HCT116 (cell line): ENCODE results near the gene KCNN3. TPM values are rescaled to one million over a fixed set of nuclear protein-coding genes. Genes with fewer than 3 reads are reported as not detected.

Source experiments
- ATAC-seq: fragments of 200-7000 bp; cut with Tn5 transposase; 2 replicates; pipeline ENCODE4 v1.9.1; 2020; ENCODE audit warnings: mild to moderate bottlenecking, moderate library complexity
- BruUV-seq: library from RNA; stranded (reverse); fragments of 400-500 nt; replicated peaks from 2 replicates; lab custom pipeline; 2021; lab: Mats Ljungman, UMichigan
- CTCF ChIA-PET: fragments of 300-600 bp; sonication (Branson Sonifier 250); formaldehyde crosslinking; loops from one replicate; lab custom pipeline; 2021; ENCODE audit warnings: antibody characterized with exemption; lab: Charles Lee
- POLR2A ChIA-PET: fragments of 300-600, 350-600 bp; sonication (Branson Sonifier 250); formaldehyde crosslinking; loops from one replicate; lab custom pipeline; 2021; ENCODE audit warnings: antibody characterized with exemption; lab: Charles Lee
- RAD21 ChIA-PET, 2 experiments: fragments of 300-600 bp; sonication (Branson Sonifier 250); formaldehyde crosslinking; loops; one replicate each; lab custom pipeline; 2023; ENCODE audit warnings: low total read pairs in 2 of 2; ENCODE audit not compliant: uncharacterized antibody in 2 of 2, unreplicated experiment in 2 of 2, low non-redundant PET in 1 of 2; lab: Charles Lee
- DNase-seq: peaks from one replicate; pipeline ENCODE4 v3.0.0-alpha.2; 2010; ENCODE audit warnings: low read depth, low spot score
- H2AFZ ChIP-seq: fragments of 200-600 bp; shearing (Covaris generic), sonication (generic); 2 replicates; pipeline ENCODE4 v1.6.1; 2017; ENCODE audit warnings: low read depth, mixed run types, mixed read lengths, antibody characterized with exemption, low read length; ENCODE audit not compliant: poor library complexity, severe bottlenecking
- H3K27ac ChIP-seq: 2 replicates; pipeline ENCODE4 v1.5.1; 2012; ENCODE audit warnings: low read depth, low read length
- H3K27me3 ChIP-seq: fragments of 200-600 bp; sonication (generic); 2 replicates; pipeline ENCODE4 v1.6.1; 2016; ENCODE audit warnings: mixed run types, low read length, mixed read lengths; ENCODE audit not compliant: insufficient read depth
- H3K36me3 ChIP-seq, 2 experiments: fragments of 200-500 bp in 1 of 2; fragments of 200-600 bp in 1 of 2; sonication (Bioruptor generic) in 1 of 2; sonication (generic) in 1 of 2; 2 replicates each; pipeline versions ENCODE4 v1.5.1 to v1.6.1; 2014 to 2016; ENCODE audit warnings: low read length in 2 of 2, inconsistent platforms in 1 of 2, mixed read lengths in 1 of 2, mixed run types in 1 of 2; ENCODE audit not compliant: insufficient read depth in 2 of 2, control insufficient read depth in 1 of 2
- H3K4me1 ChIP-seq, 2 experiments: fragments of 200-600 bp in 1 of 2; sonication (generic) in 1 of 2; 2 replicates each; pipeline versions ENCODE4 v1.5.1 to v1.6.1; 2012 to 2017; ENCODE audit warnings: low read length in 2 of 2, inconsistent platforms in 1 of 2, mild to moderate bottlenecking in 1 of 2, mixed read lengths in 1 of 2, mixed run types in 1 of 2, moderate library complexity in 1 of 2; ENCODE audit not compliant: insufficient read depth in 2 of 2, control insufficient read depth in 1 of 2
- H3K4me2 ChIP-seq: fragments of 200-600 bp; sonication (generic); 2 replicates; pipeline ENCODE4 v1.6.1; 2017; ENCODE audit warnings: mixed run types, low read length, mixed read lengths
- H3K4me3 ChIP-seq, 2 experiments: fragments of 200-600 bp in 1 of 2; sonication (generic) in 1 of 2; replicated peaks in 1 of 2; 2 replicates each; pipeline ENCODE4 v1.5.1; 2011 to 2016; ENCODE audit warnings: low read length in 2 of 2, control low read depth in 1 of 2, low read depth in 1 of 2, mild to moderate bottlenecking in 1 of 2, mixed read lengths in 1 of 2, mixed run types in 1 of 2
- H3K79me2 ChIP-seq: fragments of 200-600 bp; sonication (generic); 2 replicates; pipeline ENCODE4 v1.6.1; 2017; ENCODE audit warnings: mild to moderate bottlenecking, mixed run types, low read length, moderate library complexity, mixed read lengths; ENCODE audit not compliant: insufficient read depth
- H3K9ac ChIP-seq: fragments of 200-600 bp; sonication (generic); 2 replicates; pipeline ENCODE4 v1.6.1; 2016; ENCODE audit warnings: low read length, mixed read lengths
- H3K9me2 ChIP-seq: fragments of 200-600 bp; sonication (generic), shearing (Covaris generic); 2 replicates; pipeline ENCODE4 v1.6.1; 2017; ENCODE audit warnings: mixed run types, mild to moderate bottlenecking, moderate library complexity; ENCODE audit not compliant: insufficient read depth
- H3K9me3 ChIP-seq, 2 experiments: fragments of 200-500 bp in 1 of 2; fragments of 200-600 bp in 1 of 2; sonication (Bioruptor generic) in 1 of 2; sonication (generic) in 1 of 2; 2 replicates each; pipeline ENCODE4 v1.6.1; 2014 to 2017; ENCODE audit warnings: low read length in 2 of 2, mixed read lengths in 2 of 2, inconsistent platforms in 1 of 2, low read depth in 1 of 2, mild to moderate bottlenecking in 1 of 2, mixed run types in 1 of 2, moderate library complexity in 1 of 2; ENCODE audit not compliant: control insufficient read depth in 1 of 2, insufficient read depth in 1 of 2
- H4K20me1 ChIP-seq: fragments of 200-600 bp; sonication (generic), shearing (Covaris generic); 2 replicates; pipeline ENCODE4 v1.6.1; 2017; ENCODE audit warnings: mixed run types, mild to moderate bottlenecking, moderate library complexity; ENCODE audit not compliant: insufficient read depth
- CBX3 ChIP-seq: IDR thresholded peaks from 2 replicates; pipeline ENCODE4 v1.6.1; 2012; ENCODE audit warnings: low read depth
- CEBPB ChIP-seq: IDR thresholded peaks from 2 replicates; pipeline ENCODE4 v1.6.1; 2012; ENCODE audit warnings: low read depth
- EGR1 ChIP-seq: IDR thresholded peaks from 2 replicates; pipeline ENCODE4 v1.6.1; 2012; ENCODE audit warnings: low read depth
- EZH2 ChIP-seq: fragments of 200-600 bp; sonication (generic); IDR thresholded peaks from 2 replicates; pipeline ENCODE4 v1.6.1; 2017; ENCODE audit warnings: antibody characterized with exemption, mixed run types
- EZH2phosphoT487 ChIP-seq: fragments of 200-600 bp; IDR thresholded peaks from 2 replicates; pipeline ENCODE4 v1.6.1; 2018; ENCODE audit warnings: antibody characterized with exemption, borderline replicate concordance
- FOSL1 ChIP-seq: IDR thresholded peaks from 2 replicates; pipeline ENCODE4 v1.6.1; 2012; ENCODE audit warnings: low read depth
- JUND ChIP-seq: IDR thresholded peaks from 2 replicates; pipeline ENCODE4 v1.6.1; 2012
- RAD21 ChIP-seq: IDR thresholded peaks from 2 replicates; pipeline ENCODE4 v1.6.1; 2012; ENCODE audit warnings: low read depth, mild to moderate bottlenecking
- SIN3A ChIP-seq: IDR thresholded peaks from 2 replicates; pipeline ENCODE4 v1.6.1; 2012; ENCODE audit warnings: low read depth
- SP1 ChIP-seq: IDR thresholded peaks from 2 replicates; pipeline ENCODE4 v1.6.1; 2012; ENCODE audit warnings: low read depth
- SRF ChIP-seq: IDR thresholded peaks from 2 replicates; pipeline ENCODE4 v1.6.1; 2012; ENCODE audit warnings: low read depth
- TCF7L2 ChIP-seq: IDR thresholded peaks from 2 replicates; pipeline ENCODE4 v1.7.0; 2011; ENCODE audit warnings: borderline replicate concordance, inconsistent platforms; ENCODE audit not compliant: insufficient read depth, insufficient read length; ENCODE audit errors: extremely low read depth
- YY1 ChIP-seq: IDR thresholded peaks from 2 replicates; pipeline ENCODE4 v1.6.1; 2011; ENCODE audit warnings: low read length, low read depth, moderate library complexity, mild to moderate bottlenecking; ENCODE audit not compliant: insufficient replicate concordance; ENCODE audit errors: extremely low read depth
- ZFX ChIP-seq: fragments of 450-650 bp; IDR thresholded peaks from 2 replicates; pipeline ENCODE4 v1.6.1; 2017
- ZNF274 ChIP-seq: fragments of 200-500 bp; sonication (Bioruptor generic); IDR thresholded peaks from 2 replicates; pipeline ENCODE4 v1.6.1; 2014; ENCODE audit warnings: mild to moderate bottlenecking, low read depth, low read length, inconsistent platforms
- intact Hi-C: fragments of 100-400 bp; cut with micrococcal nuclease; formaldehyde crosslinking; loops from 2 replicates; pipeline ENCODE4 v1.10.0; 2022
- total RNA-seq: library from RNA; stranded (reverse); gene quantifications from one replicate; pipeline ENCODE4 v1.2.1, GENCODE V29; 2021; ENCODE audit not compliant: unreplicated experiment
- TF ChIP-seq, protein P1 (sequence below), 3 experiments: fragments of 200-600 bp in 1 of 3; sonication (generic) in 1 of 3; IDR thresholded peaks in 2 of 3; conservative IDR thresholded peaks in 1 of 3; 2 replicates each; pipeline ENCODE4 v1.5.1; 2012 to 2017; ENCODE audit warnings: low read depth in 2 of 3, low read length in 2 of 3, antibody characterized with exemption in 1 of 3, borderline replicate concordance in 1 of 3, control low read depth in 1 of 3, mild to moderate bottlenecking in 1 of 3, mixed read lengths in 1 of 3, mixed run types in 1 of 3, moderate library complexity in 1 of 3; ENCODE audit not compliant: insufficient read depth in 1 of 3
- TF ChIP-seq, protein P2 (sequence below): IDR thresholded peaks from 2 replicates; pipeline ENCODE4 v1.6.1; 2012
- TF ChIP-seq, protein P3 (sequence below): IDR thresholded peaks from 2 replicates; pipeline ENCODE4 v1.6.1; 2012
- TF ChIP-seq, protein P4 (sequence below): IDR thresholded peaks from 2 replicates; pipeline ENCODE4 v1.6.1; 2012; ENCODE audit warnings: low read depth
- TF ChIP-seq, protein P5 (sequence below): IDR thresholded peaks from 2 replicates; pipeline ENCODE4 v1.6.1; 2011; ENCODE audit warnings: mild to moderate bottlenecking, low read length, moderate library complexity; ENCODE audit not compliant: insufficient replicate concordance; ENCODE audit errors: extremely low read depth

Gene KCNN3
- total RNA-seq, 1 experiment from 2014 or later: 1.1 TPM

DNA sequence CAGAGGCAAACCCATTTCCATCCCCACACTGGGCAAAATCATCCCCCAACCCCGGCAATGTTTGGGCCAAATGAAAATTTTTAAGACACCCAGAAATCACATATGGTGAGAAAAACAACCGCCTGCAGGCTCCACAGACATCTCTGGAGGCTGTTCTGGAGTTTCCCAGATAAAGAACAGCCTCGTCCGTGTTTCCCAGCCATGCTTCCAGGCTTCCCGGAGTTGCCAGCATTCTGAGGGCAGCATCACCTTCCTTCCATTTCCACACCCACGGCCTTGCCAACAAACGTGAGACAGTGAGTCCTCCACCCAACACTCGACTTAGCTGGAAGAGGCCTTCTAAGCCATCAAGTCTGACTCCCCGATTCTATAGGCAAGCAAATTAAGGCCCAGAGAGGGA, 36.9 kb downstream of the KCNN3 start:
- Histone ChIP-seq H3K36me3 (no peaks in the 10 kb centered on the region), H4K20me1 (no peaks in the 10 kb centered on the region), H3K9ac (no peak overlapping the region), H3K79me2 (no peaks in the 10 kb centered on the region), H3K4me2 (no peak overlapping the region), H3K27me3 (peaks cover 6% of the 10 kb centered on the region; the same call in 1 of the 2 replicates), H2AFZ (no peak overlapping the region), H3K9me3 (no peaks in the 10 kb centered on the region), H3K27ac (no peak overlapping the region), H3K9me2 (no peaks in the 10 kb centered on the region), H3K4me3 (no peak overlapping the region), H3K4me1 (no peaks in the 10 kb centered on the region)
- DNase-seq (no peak), ATAC-seq (no peak)
- TF ChIP-seq RAD21 (no peak), EGR1 (no peak), SRF (no peak), EZH2phosphoT487 (no peak), YY1 (no peak), SIN3A (no peak), ZNF274 (no peak), ZFX (no peak), JUND (no peak), CBX3 (no peak), EZH2 (no peak), CEBPB (no peak), TCF7L2 (no peak), SP1 (no peak), FOSL1 (no peak)
- TF ChIP-seq, protein P1, sequence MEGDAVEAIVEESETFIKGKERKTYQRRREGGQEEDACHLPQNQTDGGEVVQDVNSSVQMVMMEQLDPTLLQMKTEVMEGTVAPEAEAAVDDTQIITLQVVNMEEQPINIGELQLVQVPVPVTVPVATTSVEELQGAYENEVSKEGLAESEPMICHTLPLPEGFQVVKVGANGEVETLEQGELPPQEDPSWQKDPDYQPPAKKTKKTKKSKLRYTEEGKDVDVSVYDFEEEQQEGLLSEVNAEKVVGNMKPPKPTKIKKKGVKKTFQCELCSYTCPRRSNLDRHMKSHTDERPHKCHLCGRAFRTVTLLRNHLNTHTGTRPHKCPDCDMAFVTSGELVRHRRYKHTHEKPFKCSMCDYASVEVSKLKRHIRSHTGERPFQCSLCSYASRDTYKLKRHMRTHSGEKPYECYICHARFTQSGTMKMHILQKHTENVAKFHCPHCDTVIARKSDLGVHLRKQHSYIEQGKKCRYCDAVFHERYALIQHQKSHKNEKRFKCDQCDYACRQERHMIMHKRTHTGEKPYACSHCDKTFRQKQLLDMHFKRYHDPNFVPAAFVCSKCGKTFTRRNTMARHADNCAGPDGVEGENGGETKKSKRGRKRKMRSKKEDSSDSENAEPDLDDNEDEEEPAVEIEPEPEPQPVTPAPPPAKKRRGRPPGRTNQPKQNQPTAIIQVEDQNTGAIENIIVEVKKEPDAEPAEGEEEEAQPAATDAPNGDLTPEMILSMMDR (IDR thresholded peaks at IDR 0.05 in 2 of 3, conservative IDR thresholded peaks at IDR 0.05 in 1 of 3; ENCODE audit: borderline replicate concordance in 1 of 3, insufficient read depth in 1 of 3, low read depth in 2 of 3, low read length in 2 of 3): no peak
- TF ChIP-seq, protein P2, sequence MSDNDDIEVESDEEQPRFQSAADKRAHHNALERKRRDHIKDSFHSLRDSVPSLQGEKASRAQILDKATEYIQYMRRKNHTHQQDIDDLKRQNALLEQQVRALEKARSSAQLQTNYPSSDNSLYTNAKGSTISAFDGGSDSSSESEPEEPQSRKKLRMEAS: no peak
- TF ChIP-seq, protein P3, sequence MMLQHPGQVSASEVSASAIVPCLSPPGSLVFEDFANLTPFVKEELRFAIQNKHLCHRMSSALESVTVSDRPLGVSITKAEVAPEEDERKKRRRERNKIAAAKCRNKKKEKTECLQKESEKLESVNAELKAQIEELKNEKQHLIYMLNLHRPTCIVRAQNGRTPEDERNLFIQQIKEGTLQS: no peak
- TF ChIP-seq, protein P4, sequence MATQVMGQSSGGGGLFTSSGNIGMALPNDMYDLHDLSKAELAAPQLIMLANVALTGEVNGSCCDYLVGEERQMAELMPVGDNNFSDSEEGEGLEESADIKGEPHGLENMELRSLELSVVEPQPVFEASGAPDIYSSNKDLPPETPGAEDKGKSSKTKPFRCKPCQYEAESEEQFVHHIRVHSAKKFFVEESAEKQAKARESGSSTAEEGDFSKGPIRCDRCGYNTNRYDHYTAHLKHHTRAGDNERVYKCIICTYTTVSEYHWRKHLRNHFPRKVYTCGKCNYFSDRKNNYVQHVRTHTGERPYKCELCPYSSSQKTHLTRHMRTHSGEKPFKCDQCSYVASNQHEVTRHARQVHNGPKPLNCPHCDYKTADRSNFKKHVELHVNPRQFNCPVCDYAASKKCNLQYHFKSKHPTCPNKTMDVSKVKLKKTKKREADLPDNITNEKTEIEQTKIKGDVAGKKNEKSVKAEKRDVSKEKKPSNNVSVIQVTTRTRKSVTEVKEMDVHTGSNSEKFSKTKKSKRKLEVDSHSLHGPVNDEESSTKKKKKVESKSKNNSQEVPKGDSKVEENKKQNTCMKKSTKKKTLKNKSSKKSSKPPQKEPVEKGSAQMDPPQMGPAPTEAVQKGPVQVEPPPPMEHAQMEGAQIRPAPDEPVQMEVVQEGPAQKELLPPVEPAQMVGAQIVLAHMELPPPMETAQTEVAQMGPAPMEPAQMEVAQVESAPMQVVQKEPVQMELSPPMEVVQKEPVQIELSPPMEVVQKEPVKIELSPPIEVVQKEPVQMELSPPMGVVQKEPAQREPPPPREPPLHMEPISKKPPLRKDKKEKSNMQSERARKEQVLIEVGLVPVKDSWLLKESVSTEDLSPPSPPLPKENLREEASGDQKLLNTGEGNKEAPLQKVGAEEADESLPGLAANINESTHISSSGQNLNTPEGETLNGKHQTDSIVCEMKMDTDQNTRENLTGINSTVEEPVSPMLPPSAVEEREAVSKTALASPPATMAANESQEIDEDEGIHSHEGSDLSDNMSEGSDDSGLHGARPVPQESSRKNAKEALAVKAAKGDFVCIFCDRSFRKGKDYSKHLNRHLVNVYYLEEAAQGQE: no peak
- TF ChIP-seq, protein P5, sequence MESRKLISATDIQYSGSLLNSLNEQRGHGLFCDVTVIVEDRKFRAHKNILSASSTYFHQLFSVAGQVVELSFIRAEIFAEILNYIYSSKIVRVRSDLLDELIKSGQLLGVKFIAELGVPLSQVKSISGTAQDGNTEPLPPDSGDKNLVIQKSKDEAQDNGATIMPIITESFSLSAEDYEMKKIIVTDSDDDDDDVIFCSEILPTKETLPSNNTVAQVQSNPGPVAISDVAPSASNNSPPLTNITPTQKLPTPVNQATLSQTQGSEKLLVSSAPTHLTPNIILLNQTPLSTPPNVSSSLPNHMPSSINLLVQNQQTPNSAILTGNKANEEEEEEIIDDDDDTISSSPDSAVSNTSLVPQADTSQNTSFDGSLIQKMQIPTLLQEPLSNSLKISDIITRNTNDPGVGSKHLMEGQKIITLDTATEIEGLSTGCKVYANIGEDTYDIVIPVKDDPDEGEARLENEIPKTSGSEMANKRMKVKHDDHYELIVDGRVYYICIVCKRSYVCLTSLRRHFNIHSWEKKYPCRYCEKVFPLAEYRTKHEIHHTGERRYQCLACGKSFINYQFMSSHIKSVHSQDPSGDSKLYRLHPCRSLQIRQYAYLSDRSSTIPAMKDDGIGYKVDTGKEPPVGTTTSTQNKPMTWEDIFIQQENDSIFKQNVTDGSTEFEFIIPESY: no peak
- RAD21 ChIA-PET: no interaction called here
- CTCF ChIA-PET: no interaction called here
- POLR2A ChIA-PET: no interaction called here
- intact Hi-C loops: no loop called here
- BruUV-seq: no TSS peak
